Spleen (tissue), 7 donors: ENCODE measurements around the gene CNPY1.

Experiments
- CTCF ChIP-seq, 11 experiments: fragments of 200-600 bp in 7 of 11; fragments of 450-650 bp in 4 of 11; sonication (generic) in 4 of 11; IDR thresholded peaks in 8 of 11; conservative IDR thresholded peaks in 3 of 11; 1 replicate in 7 of 11; 2 replicates in 4 of 11; pipeline versions ENCODE4 v1.4.0 to v1.8.0; 2016 to 2021; ENCODE audit warnings: antibody characterized with exemption in 11 of 11, inconsistent platforms in 4 of 11, mild to moderate bottlenecking in 1 of 11
- POLR2A ChIP-seq, 3 donors: fragments of 450-650 bp; IDR thresholded peaks; one replicate each; pipeline ENCODE4 v1.5.1; 2017; ENCODE audit warnings: antibody characterized with exemption in 3 of 3, mild to moderate bottlenecking in 1 of 3
- donor health status: DM: no; HTN: no; CAD: no; lungs with moderate emphysema.
- donor health status: DM: no; HTN: no; CAD: no.
- donor health status: DM: no; HTN: no; CAD: no.

GRCh38 chr7:155482511-155483183 is 63.7 kb downstream of the CNPY1 start:
- no peak for TF ChIP-seq CTCF (IDR thresholded peaks at IDR 0.05 in 8 of 11, conservative IDR thresholded peaks at IDR 0.05 in 3 of 11)
- TF ChIP-seq POLR2A (IDR thresholded peaks at IDR 0.05) = no peak
